Kidney (tissue), 14 donors: ENCODE results near the gene EBI3. TPM values are rescaled to one million over a fixed set of nuclear protein-coding genes. Genes with fewer than 3 reads are reported as not detected.
"Not testable (repeated sequence)": the region's sequence is repeated elsewhere in the genome, so short reads cannot be mapped to it uniquely, and the experiment has no call there.

Experiments used
- DNase-seq, 5 donors: peaks; one replicate each; pipeline ENCODE4 v3.0.0-alpha.2; 2013 to 2020
- FAIRE-seq: peaks from 2 replicates; lab custom pipeline; 2012; peaks lifted over from hg19 to GRCh38; lab: Jason Lieb, UNC
- H3K27ac ChIP-seq, 2 donors: one replicate each; pipeline ENCODE4 v1.7.0; 2013; ENCODE audit warnings: low read depth in 2 of 2, low read length in 2 of 2, inconsistent platforms in 1 of 2
- H3K27me3 ChIP-seq: one replicate; pipeline ENCODE4 v1.7.1; 2013; ENCODE audit warnings: low read length, inconsistent platforms; ENCODE audit not compliant: control insufficient read depth, insufficient read depth
- H3K36me3 ChIP-seq, 3 donors: one replicate each; pipeline versions ENCODE4 v1.7.0 to v1.7.1; 2013; ENCODE audit warnings: low read length in 3 of 3, control low read depth in 1 of 3, inconsistent platforms in 1 of 3; ENCODE audit not compliant: insufficient read depth in 3 of 3, control insufficient read depth in 2 of 3
- H3K4me1 ChIP-seq, 3 donors: one replicate each; pipeline versions ENCODE4 v1.7.0 to v1.7.1; 2013; ENCODE audit warnings: low read length in 3 of 3, inconsistent platforms in 1 of 3, low read depth in 1 of 3; ENCODE audit not compliant: control insufficient read depth in 2 of 3, insufficient read depth in 2 of 3
- H3K4me3 ChIP-seq, 3 donors: one replicate each; pipeline versions ENCODE4 v1.7.0 to v1.8.1; 2013; ENCODE audit warnings: low read length in 3 of 3, control low read depth in 1 of 3, inconsistent platforms in 1 of 3
- H3K9ac ChIP-seq, 3 donors: one replicate each; pipeline versions ENCODE4 v1.7.0 to v1.7.1; 2013; ENCODE audit warnings: low read length in 3 of 3, control low read depth in 1 of 3, inconsistent platforms in 1 of 3
- H3K9me3 ChIP-seq, 3 donors: one replicate each; pipeline versions ENCODE4 v1.7.0 to v1.7.1; 2013; ENCODE audit warnings: low read length in 3 of 3, control low read depth in 1 of 3, inconsistent platforms in 1 of 3; ENCODE audit not compliant: control insufficient read depth in 2 of 3, insufficient read depth in 1 of 3
- CTCF ChIP-seq: IDR thresholded peaks from 3 replicates; pipeline ENCODE4 v1.5.1; 2012; ENCODE audit warnings: mild to moderate bottlenecking, moderate library complexity, borderline replicate concordance; ENCODE audit not compliant: insufficient read depth; ENCODE audit errors: extremely low read depth
- intact Hi-C: fragments of 100-400 bp; cut with DNase I; formaldehyde crosslinking; loops from one replicate; pipeline ENCODE4 v1.11.1; 2022
- polyA plus RNA-seq: library from polyadenylated mRNA; stranded (reverse); fragments of 350-450 nt; fragmentation: Illumina TruSeq; extraction: RNeasy Lipid Tissue Mini Kit (QIAGEN cat#74804); gene quantifications from one replicate; pipeline ENCODE4 v1.2.3, GENCODE V29; 2014; ENCODE audit warnings: low read depth, low replicate concordance; ENCODE audit not compliant: insufficient read depth
- total RNA-seq: library from RNA; stranded (reverse); fragmentation: NEBNext Ultra II Directional; extraction: Animal tissue kit (Norgen Biotek cat#: 25700); gene quantifications from one replicate; pipeline ENCODE4 v1.2.1, GENCODE V29; 2021
- donor health status: control.
- donor health status: control.
- donor health status: control.
- donor health status: control.
- donor health status: control.
- donor health status: DM: yes; HTN: yes; CAD: no.
- donor health status: Normal renal cell carcinoma (clear cell type).

Gene EBI3
- total and polyA plus RNA-seq, 2 donors from 2014 or later, result 1.5 to 8.3 TPM

GRCh38 chr19:4186087-4186993 is 43.0 kb upstream of the EBI3 start:
- Histone ChIP-seq H3K27ac (no peak overlapping the region), H3K27me3 (no peaks in the 10 kb centered on the region), H3K4me1 (peaks cover 0 to 5% (median 0%) of the 10 kb centered on the region in 3 donors), H3K36me3 (no peaks in the 10 kb centered on the region), H3K4me3 (no peak overlapping the region), H3K9ac (peak overlapping the region in 1 of 3 donors; percentile 6), H3K9me3 (no peaks in the 10 kb centered on the region)
- peak; percentile 70 for TF ChIP-seq CTCF
- intact Hi-C loops, result no loop called here
- DNase-seq (peak in 4 of 5 donors; percentile 78 to 83 (median 82)), FAIRE-seq (no peak)

- DNase-seq (no peak), FAIRE-seq (no peak)
- H3K9me3 ChIP-seq, result no peaks in the 10 kb centered on the region
- H3K4me1 ChIP-seq, result peaks cover 0 to 5% (median 0%) of the 10 kb centered on the region in 3 donors
- TF ChIP-seq CTCF, result no peak
- no peaks in the 10 kb centered on the region for H3K36me3 ChIP-seq
- H3K27ac ChIP-seq, result no peak overlapping the region
- no peaks in the 10 kb centered on the region for H3K27me3 ChIP-seq
- H3K4me3 ChIP-seq, result no peak overlapping the region
- intact Hi-C loops, result no loop called here
- no peak overlapping the region for H3K9ac ChIP-seq
Observed at GRCh38 chr19:4187313-4188122, 41.8 kb upstream of the EBI3 start.

GRCh38 chr19:4189641-4190040 is 39.7 kb upstream of the EBI3 start:
- no peak for FAIRE-seq
- intact Hi-C loops, result no loop called here
- DNase-seq, result no peak
- no peak overlapping the region for H3K4me3 ChIP-seq
- H3K36me3 ChIP-seq, result no peaks in the 10 kb centered on the region
- no peak for TF ChIP-seq CTCF
- H3K9ac ChIP-seq, result no peak overlapping the region
- H3K27ac ChIP-seq, result no peak overlapping the region
- no peaks in the 10 kb centered on the region for H3K4me1 ChIP-seq
- H3K27me3 ChIP-seq, result no peaks in the 10 kb centered on the region
- no peaks in the 10 kb centered on the region for H3K9me3 ChIP-seq

- H3K9ac ChIP-seq, H3K27ac ChIP-seq, H3K36me3 ChIP-seq, intact Hi-C loops, H3K4me1 ChIP-seq, H3K9me3 ChIP-seq, FAIRE-seq, H3K27me3 ChIP-seq, DNase-seq, H3K4me3 ChIP-seq: not testable (repeated sequence)
Observed at GRCh38 chr19:4192537-4192936, 36.8 kb upstream of the EBI3 start.
